ENCODE data around the gene SLC38A11.

GRCh38 chr2:164881524-164881923 lies 73.8 kb downstream of the SLC38A11 start:
- TF ChIP-seq CTCF (IDR thresholded peaks at IDR 0.05) (no peak), POLR2AphosphoS5 (IDR thresholded peaks at IDR 0.05) (no peak), POLR2A (IDR thresholded peaks at IDR 0.05) (no peak), EP300 (IDR thresholded peaks at IDR 0.05) (no peak)
